HG03432 (cell line): ENCODE measurements around the gene ZNF222.

Experiments used
- ATAC-seq: cut with Tn5 transposase; IDR thresholded peaks from one replicate; pipeline ENCODE4 v1.9.1; 2021; ENCODE audit warnings: mild to moderate bottlenecking, moderate library complexity; ENCODE audit not compliant: unreplicated experiment

Gene ZNF222

DNA sequence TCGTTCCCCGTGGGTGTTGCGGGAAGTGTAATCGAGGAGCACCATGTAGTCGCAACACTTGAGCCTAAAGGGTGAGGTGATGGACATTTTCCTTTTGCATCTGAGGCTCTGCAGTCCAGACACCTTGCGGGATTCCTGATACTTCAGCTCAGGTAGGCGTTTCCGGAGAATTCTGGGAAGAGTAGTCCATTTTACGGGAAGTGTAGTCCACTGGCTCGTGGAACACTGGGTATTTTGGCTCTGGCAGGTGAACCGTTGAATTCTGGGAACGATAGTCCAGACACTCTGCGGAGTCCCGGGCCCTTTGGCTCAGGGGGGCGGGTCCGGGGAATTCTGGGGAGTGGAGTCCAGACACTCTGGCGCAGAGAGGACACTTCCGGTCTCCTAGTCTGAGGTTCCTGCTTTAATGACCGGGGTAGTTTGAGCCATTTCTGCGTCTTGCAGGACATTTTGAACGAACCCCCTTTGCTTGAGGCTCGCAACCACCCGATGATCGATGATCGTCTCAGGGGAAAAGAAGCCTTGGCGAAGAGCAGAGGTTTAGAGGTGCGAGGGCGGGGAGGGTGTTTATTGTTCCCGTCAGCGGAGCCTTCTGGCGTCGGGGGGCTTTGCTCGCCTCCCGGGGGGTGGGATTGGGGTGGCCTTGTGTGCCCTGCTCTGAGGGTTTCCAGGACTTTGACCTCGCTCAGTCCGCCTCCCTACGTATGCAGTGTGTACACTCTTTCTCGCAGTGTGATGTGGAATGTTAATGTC lies 26.6 kb downstream of the ZNF222 start, which contains the start of gene ZNF223:
ZNF223 (plus strand) TSS at position 387 of the 753 bp plus-strand sequence. CDS start 3,141 bp downstream, outside the sequence.
- peak; percentile 74 for ATAC-seq

DNA sequence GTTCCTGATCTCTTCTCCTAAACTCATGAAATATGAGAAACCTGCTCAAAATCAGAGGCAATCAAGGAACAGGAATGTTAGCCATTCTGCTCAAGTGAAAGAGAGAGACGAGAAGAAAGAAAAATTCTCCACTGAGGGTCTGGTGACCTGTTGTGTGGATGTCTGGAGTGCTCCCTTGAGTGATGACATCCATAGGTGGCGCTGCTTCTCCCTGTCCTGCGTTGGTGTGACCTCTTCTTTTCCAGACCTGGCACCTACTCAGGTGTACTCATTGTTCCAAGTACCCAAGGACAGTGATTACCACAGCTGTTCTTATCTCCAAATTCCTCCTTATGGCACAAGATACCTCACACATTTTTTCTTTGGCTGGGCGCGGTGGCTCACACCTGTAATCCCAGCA lies 30.7 kb downstream of the ZNF222 start:
- ATAC-seq, result no peak

DNA sequence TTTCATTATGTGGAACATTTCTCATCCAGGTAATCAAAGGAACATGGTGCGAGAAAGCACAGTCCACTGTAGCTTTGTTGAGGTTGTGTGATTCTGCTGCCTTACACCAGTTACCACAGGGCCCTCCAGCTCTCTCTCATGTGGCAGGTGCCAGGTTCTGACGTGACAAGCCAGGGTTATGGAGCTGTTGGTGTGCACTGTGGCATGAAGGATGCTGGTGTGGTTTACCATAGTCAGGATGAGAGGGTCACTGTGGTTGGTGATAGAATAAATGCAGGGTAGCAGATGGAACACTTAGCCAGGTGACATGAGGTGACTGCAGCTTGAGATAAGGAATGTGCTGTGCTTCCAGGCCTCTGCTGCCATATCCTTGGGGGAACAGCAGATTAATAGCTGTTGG lies 34.0 kb downstream of the ZNF222 start:
- ATAC-seq, result no peak

DNA sequence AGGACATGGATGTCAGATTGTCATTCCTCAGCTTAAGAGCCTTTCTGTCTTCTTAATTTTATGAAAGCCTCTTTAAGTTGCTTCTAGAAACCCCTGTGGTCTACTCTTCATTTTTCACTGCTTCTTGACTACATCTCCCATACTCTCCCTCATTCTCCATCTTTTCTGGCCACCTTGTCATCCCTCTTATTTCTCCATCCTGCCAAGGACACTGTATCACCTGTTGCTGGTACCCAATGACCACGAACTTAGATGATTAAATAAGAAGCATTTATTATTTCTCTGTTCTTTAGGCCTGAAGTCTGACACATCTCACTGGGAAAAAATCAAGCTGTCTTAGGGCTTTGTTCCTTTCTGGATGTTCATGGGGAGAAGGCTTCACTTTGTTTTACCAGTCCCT lies 35.9 kb downstream of the ZNF222 start:
- ATAC-seq, result no peak

DNA sequence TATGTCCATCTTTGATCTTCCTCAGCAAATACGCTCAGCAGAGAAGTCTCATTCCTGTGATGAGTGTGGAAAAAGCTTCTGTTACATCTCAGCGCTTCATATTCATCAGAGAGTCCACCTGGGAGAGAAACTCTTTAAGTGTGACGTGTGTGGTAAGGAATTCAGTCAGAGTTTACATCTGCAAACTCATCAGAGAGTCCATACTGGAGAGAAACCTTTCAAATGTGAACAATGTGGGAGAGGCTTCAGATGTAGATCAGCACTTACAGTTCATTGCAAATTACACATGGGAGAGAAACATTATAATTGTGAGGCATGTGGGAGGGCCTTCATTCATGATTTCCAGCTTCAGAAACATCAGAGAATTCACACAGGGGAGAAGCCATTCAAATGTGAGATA lies 41.1 kb downstream of the ZNF222 start:
- ATAC-seq, result no peak

DNA sequence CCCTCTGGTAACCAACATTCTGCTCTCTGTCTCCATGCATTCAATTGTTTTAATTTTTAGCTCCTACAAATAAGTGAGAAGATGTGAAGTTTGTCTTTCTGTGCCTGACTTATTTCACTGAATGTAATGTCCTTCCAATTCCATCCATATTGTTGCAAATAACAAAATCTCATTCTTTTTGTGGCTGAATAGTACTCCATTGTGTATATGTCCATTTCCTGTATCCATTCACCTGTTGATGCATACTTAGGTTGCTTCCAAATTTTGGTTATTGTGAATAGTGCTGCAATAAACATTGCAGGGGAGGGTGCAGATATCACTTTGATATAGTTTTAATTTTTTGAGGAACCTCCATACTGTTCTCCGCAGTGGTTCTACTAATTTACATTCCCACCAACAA lies 44.2 kb downstream of the ZNF222 start:
- ATAC-seq, result no peak

DNA sequence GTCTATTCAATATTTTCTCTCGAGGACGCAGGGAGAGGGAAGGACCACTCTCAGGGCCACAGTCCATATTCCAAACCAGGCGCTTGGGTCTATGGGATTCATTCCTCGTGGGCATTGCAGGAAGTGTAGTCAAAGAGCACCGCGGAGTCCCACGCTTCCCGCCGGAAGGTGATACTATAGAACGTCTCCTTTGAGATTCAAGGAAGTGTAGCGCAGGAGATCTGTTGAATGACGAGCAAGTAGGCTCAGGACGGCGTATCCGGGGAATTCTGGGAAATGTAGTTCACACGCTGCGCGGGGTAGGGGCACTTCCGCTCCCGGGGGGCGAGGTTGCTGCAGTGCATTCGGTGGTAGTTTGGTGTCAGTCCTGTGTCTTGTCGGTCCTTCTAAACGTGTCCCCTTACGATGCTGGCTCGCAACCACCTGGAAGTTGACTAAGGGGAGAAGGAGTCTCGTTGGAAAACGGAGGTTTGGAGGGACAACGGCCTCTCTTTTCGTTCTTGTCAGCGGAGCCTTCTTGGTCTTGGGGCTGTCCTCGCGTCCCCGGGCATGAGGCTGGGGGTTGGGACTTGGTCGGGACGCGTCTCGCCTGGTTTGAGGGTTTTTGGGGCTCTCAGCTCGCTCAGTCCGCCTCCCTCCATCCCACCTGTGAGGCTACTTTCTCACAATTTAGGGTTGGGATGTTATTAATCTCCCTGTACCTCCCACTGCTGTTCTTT lies 46.8 kb downstream of the ZNF222 start, which contains the start of gene ZNF284:
ZNF284 (plus strand) TSS at position 336 of the 719 bp plus-strand sequence. CDS start 4,231 bp downstream, outside the sequence.
- ATAC-seq, result peak; percentile 96

DNA sequence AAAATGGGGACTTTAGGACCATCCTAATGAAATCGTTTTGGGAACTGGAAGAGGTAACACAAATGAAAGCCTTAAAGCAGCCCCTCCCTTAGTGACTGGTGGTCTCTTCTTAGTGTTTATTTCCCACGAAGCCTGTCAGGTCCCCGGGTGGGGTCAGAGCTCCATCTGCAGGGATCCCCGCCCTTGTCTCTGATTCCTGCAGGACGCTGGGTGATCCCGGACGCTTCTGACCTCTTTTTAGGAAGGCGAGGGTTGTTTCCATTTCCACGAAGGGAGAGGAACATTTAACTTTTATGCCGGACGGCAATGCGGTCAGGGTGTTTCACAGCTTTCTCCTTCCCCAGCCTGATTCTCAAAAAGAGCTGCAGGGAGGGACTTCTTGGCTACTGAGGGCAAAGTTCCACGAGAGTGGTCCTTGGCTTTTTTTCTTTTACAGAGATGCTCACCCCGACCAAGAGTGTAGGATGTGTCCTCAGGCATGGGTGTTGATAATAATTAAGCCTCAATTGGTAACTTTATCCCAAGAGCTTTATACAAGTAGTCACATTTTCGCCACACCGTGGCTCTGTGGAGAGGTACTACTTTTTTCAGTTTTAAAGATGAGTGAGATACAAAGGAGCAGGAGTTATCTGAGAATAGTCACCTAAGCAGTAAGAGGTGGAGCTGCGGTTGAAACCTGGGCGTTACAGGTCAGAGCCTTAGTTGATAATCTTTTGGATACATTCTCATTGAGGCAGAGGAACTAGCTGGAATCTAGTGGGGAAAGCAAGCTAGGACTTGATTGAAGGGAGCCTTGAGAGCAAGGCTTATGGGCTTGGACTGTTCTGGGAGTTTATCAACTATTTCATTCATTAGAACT lies 47.6 kb downstream of the ZNF222 start:
- no peak for ATAC-seq

DNA sequence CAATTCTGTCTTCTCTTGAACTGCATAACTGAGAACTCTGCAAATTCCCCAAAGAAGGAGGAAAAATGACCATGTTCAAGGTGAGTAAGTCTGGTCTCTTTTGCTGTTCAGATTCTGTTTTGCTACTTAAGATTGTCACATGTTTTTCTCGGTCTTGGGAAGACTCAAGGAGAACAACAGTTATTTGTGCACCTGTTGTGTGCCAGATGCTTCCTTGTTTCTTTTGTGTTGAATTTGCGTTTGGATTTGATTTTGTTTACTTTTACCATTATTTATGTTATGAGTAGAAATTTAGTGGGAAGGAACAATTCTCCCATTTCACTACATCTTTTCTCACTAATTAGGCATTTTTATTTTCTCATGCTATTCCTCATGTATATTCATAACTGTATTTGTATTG lies 51.1 kb downstream of the ZNF222 start:
- no peak for ATAC-seq
